Measurements from ENCODE around the gene ANKS1B.
A peak's percentile ranks its signal among the peaks of the same experiment; 100 is the strongest.

The ANKS1B gene

GRCh38 chr12:98901189-98901588, 1083.5 kb downstream of the ANKS1B start:
- DNase-seq, result no peak

GRCh38 chr12:98896938-98897337, 1087.8 kb downstream of the ANKS1B start:
- no peak for DNase-seq

GRCh38 chr12:98895086-98895651, 1089.6 kb downstream of the ANKS1B start:
- no peak for DNase-seq

- no peak for DNase-seq
These were observed 1090.2 kb downstream of the ANKS1B start for GRCh38 chr12:98894412-98895085.

- no peak for DNase-seq
These were observed 1090.9 kb downstream of the ANKS1B start for GRCh38 chr12:98893675-98894411.

GRCh38 chr12:98893126-98893674, 1091.5 kb downstream of the ANKS1B start:
- DNase-seq, result no peak

GRCh38 chr12:98885778-98886177, 1099.0 kb downstream of the ANKS1B start:
- DNase-seq, result no peak

GRCh38 chr12:98883231-98883630, 1101.5 kb downstream of the ANKS1B start:
- no peak for DNase-seq

- DNase-seq, result no peak
These were observed 1102.2 kb downstream of the ANKS1B start for GRCh38 chr12:98882526-98882925.

GRCh38 chr12:98873776-98874175, 1111.0 kb downstream of the ANKS1B start:
- DNase-seq, result no peak

GRCh38 chr12:98870504-98870903, 1114.2 kb downstream of the ANKS1B start:
- DNase-seq, result no peak

GRCh38 chr12:98869886-98870503, 1114.7 kb downstream of the ANKS1B start:
- no peak for DNase-seq

- DNase-seq, result no peak
These were observed 1116.2 kb downstream of the ANKS1B start for GRCh38 chr12:98868538-98868937.

- DNase-seq, result no peak
These were observed 1116.7 kb downstream of the ANKS1B start for GRCh38 chr12:98868076-98868475.

GRCh38 chr12:98864363-98864762, 1120.4 kb downstream of the ANKS1B start:
- no peak for DNase-seq

- DNase-seq, result no peak
These were observed 1121.6 kb downstream of the ANKS1B start for GRCh38 chr12:98863167-98863566.

GRCh38 chr12:98861251-98861650, 1123.5 kb downstream of the ANKS1B start:
- no peak for DNase-seq

GRCh38 chr12:98856897-98857540, 1127.7 kb downstream of the ANKS1B start:
- DNase-seq, result peak; percentile 25

- DNase-seq, result no peak
These were observed 1132.6 kb downstream of the ANKS1B start for GRCh38 chr12:98852181-98852580.

- DNase-seq, result no peak
These were observed 1137.5 kb downstream of the ANKS1B start for GRCh38 chr12:98847242-98847641.

GRCh38 chr12:98845957-98846356, 1138.8 kb downstream of the ANKS1B start:
- DNase-seq, result peak; percentile 4

GRCh38 chr12:98840325-98840724, 1144.4 kb downstream of the ANKS1B start:
- no peak for DNase-seq

GRCh38 chr12:98838231-98838647, 1146.5 kb downstream of the ANKS1B start:
- DNase-seq, result peak; percentile 36

Data from fibroblast of skin of right quadriceps (primary cell).